LoVo (cell line): ENCODE results near the gene USP2.

Experiments used
- DNase-seq: peaks from one replicate; pipeline ENCODE4 v3.0.0-alpha.2; 2016; ENCODE audit warnings: low spot score

The USP2 gene

GRCh38 chr11:119323532-119324033, 57.9 kb downstream of the USP2 start:
- peak; percentile 55 for DNase-seq

DNA sequence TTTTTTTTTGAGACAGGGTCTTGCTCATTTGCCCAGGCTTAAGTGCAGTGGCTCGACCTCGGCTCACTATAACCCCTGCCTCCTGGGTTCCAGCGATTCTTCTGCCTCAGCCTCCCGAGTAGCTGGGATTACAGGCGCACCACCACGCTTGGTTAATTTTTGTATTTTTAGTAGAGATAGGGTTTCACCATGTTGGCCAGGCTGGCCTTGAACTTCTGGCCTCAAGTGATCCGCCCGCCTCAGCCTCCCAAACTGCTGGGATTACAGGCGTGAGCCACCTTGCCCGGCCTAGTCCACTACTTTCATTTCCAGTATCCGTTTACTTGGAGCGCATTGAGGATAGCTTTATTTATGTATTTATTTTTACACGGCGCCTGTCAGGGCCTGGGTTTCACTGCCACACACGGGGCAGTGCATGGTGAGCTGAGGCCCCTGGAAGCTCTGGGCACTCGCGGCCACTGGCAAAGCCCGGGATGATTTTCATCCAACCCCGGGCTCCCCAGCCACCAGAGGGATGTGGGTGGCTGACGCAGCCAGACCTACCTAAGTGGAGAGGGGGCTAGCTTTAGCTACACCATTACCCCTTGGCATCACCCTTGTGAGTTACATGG, 58.5 kb downstream of the USP2 start:
- DNase-seq = no peak

DNA sequence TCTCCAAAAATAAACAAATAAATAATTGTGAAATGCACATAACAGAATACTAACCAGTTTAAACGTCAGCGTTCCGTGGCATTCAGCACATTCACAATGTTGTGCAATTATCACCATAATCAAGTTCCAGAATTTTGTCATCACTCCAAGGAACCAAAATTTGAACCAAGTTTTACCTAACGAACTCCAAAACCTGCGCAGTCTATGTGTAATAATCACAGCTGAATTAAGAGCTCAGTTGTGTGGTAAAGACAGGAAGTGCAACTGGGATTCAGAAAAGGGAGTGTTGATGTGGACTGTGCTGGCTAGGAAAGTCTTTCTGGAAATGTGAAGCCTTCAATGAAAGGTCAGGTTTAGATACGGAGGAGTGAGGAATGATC, 59.1 kb downstream of the USP2 start:
- DNase-seq = no peak

GRCh38 chr11:119320776-119321524, 60.5 kb downstream of the USP2 start:
- DNase-seq = no peak

- DNase-seq = no peak
Observed at GRCh38 chr11:119320240-119320775, 61.2 kb downstream of the USP2 start.

GRCh38 chr11:119319700-119320239, 61.7 kb downstream of the USP2 start:
- DNase-seq = no peak

GRCh38 chr11:119319136-119319699, 62.3 kb downstream of the USP2 start:
- no peak for DNase-seq

DNA sequence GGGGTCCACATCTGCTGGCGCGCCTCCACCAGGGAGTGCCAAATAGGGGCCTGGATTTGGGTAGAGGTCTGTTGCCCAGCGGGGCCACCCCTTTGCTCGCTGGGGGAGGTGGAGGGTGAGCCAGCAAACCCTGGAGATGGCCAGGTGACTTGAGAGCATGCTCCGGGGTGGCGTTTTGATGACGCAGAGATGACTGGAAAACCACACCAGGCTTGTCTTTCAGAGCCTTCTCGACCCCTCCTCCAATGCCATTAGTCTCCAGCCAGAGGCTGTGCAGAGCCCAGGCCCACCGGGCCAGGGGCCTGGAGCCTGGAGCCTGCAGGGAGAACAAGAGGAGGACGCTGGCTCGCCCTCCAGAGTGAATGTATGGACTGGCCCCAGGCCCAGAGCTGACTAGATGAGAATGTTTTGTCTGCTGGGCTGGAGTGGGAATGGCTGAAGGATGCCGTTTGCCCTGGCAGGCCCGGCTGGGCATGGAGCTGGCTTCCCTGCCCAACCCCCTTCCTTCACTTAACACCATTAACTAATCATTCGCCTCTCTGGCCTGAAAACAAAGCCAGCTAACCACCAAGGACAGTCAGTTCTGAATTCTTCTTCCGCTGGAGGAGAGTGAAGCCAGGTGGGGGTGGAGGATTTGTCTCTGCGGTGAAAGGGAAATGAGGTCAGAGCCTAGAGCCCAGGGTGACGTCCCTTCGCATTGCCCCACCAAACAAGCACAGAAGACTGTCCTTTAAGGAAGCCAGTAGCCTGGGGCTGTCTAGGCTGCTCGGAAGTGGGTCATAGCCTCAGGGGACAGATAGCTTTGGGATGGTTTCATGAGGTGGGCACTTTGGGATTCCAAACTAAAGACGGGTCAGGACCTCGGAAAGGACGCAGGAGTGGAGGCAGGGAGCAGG, 63.0 kb downstream of the USP2 start:
- DNase-seq = no peak

GRCh38 chr11:119317592-119318239, 63.8 kb downstream of the USP2 start:
- DNase-seq = no peak

- no peak for DNase-seq
Observed at GRCh38 chr11:119316729-119317591, 64.5 kb downstream of the USP2 start, which contains the start of gene MCAM. Gene MCAM, minus strand, starts transcription at chr11:119317130. Its CDS starts 29 bp downstream, at chr11:119317101.

DNA sequence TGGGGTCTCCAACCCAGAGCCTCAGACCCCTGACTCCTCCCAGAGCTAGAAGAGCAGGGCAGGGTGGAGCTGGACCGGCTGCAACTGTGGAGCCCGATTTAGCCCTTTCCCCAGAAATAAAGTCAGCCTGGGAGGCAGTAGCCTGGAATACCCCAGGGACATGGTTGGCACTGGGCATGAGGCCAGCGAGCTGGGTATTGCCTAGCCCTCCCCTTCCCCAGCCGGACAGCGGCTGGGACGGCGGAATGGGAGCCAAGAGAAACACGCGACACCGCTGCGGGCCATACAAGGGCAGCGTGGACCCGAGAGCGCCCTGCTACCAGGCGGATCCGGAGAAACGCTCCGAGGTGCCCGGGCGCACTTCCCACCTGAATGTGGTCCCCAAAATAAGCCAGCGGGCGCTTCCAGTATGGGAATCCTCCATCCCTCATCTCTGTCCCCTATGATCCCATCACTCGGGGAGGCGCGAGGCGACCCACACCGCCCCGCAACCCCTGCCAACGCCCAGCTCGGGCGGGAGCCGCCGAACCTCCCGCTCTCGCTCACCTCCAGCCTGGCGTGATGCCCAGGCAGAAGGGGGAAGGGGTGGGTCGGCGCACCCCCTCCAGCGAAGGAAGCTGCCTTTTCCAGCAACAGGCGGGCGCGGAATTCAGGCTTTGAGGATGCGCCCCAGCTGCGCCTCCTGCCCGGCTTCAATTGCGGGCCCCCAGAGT, 65.3 kb downstream of the USP2 start:
- DNase-seq = no peak

- no peak for DNase-seq
Observed at GRCh38 chr11:119315131-119316015, 66.1 kb downstream of the USP2 start.

DNA sequence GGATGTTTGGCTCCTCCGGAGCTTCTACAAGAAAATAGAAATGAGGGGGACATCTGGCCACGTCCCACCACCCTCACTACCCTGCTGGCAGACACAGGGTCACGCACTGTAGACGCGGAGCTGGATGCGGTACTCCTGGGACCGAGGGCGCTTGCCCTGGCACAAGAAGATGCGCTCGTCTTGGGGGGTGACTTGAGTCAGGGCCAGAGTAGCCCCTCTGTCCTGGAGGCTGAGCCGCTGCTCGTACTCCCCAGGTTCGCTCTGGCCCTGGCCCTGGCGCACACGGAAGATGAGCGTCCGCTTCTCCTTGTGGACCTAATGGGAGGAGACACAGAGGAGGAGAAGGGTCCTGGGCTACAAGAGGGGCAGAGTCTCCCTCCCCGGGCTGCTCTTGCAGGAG, 66.8 kb downstream of the USP2 start:
- no peak for DNase-seq

DNA sequence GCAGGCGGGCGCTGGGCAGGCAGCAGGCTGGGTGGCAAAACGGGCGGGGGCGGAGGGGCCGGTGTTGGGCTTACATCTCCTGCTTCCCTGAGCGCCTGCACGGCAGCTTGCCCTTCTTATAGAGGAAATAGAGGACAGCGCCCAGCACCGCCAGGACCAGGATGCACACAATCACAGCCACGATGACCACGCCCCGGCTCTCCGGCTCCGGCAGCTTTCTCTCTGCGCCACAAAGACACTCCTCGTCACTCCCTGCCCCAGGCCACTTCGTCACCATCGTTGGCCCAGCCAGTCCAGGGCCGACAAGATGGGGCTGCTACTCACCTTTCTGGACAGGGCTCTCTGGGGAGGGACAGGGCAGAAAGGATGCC, 70.8 kb downstream of the USP2 start:
- no peak for DNase-seq

DNA sequence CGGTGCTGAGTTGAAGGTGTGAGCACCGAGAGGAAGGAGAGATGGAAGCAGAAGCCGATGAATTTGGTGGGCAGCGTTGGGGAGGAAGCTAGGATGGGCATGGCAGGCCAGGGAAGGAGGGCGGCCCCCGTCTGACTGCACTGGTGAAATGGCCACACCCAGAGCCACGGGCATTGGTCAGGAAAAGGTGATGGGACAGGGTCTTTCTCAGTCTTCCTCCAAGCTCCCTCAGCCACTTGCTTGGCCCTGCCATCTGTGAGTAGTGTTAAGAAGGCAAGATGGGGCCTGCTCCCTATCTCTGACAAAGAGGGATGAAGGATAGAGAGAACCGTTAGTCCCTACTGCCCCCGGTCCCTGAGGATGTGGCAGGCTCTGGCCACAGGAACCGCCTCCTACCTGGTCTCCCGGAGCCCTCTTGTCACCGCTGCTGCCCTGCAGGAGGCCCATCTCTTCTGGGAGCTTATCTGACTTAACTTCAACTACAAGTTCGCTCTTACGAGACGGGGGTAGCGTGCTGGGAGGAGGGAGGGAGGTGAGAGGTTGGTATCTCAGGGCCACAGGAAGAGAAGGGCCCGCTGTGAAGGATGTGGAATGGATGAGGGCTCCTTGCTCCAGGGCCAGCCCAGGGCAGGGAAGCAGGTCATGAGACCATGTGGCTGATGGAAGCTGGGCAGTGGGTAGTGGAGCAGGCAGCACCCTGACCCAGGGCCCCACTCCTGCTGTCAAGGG, 71.4 kb downstream of the USP2 start:
- DNase-seq = no peak

DNA sequence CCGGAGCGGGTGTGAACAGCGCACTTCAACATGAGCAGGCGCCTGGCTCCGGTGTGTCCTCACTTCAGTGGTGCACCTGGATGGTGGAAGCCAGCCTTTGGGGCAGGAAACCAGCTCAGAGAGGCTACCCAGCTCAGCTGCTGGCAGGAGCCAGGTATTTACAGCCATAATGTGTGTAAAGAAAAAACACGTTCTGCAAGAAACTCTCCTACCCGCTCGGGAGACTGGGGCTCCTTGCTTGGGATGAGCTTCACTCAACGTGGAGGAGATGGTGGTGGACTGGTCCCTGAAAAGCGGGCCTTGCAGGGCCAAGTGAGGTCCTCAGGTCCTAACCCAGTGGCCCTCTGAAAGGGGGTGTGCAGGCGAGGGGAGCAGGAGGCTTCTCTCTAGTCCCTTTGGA, 72.1 kb downstream of the USP2 start:
- no peak for DNase-seq

DNA sequence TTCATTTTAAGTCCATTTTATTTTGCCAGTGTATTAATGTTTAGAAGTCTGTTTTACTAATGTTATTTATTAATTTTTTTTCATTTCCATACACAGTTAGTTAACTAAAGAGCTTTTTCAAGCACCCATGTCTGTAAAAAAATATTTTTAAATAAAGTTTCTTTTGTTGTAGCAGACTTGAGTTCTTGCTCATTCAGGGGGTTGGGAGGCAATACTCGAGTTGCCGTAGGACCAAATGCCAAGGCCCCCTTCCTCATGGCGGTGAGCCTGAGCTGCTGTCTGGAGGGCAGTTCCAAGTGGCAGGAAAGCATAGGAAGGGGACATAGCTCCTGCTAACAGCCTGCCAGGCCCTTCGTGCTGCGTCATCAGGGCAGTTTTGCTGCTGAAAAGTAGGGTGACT, 73.5 kb downstream of the USP2 start:
- DNase-seq = no peak

DNA sequence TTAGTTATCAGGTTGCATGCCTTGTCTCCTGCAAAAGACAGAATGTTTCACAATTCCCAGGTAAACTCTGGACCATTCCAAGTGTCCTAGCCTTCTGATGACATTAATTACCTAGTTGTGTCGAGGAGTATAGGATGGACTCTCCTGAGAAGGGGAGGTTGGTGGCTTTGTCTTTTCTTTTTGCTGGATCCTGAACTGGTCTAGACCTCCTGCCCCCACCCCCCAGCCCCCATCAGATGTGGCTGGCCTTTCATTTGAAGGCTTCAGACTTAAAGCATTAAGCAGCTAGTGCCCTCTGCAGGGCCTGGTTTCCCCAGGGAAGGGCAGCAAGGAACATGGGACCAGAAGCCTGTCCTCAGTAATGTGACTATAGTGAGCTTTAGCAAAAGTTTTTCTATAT, 74.3 kb downstream of the USP2 start:
- no peak for DNase-seq
